ENCODE measurements around the gene TIAL1.

DNA sequence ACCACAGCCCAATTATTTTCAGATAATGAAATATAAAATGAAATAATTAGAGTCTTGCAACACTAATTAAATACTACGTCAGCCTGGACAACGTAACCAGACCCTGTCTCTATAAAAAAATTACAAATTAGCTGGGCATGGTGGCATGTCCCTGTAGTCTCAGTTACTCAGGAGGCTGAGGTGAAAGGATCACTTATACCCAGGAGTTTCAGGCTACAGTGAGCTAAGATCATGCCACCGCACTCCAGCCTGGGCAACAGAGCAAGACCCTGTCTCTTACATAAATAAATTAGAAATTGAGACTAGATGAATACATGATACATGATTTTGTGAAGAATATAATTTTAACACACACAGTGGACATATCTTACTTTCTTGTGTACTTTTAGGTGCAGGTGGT is 18.4 kb downstream of the TIAL1 start:
- TF ChIP-seq, protein P1, sequence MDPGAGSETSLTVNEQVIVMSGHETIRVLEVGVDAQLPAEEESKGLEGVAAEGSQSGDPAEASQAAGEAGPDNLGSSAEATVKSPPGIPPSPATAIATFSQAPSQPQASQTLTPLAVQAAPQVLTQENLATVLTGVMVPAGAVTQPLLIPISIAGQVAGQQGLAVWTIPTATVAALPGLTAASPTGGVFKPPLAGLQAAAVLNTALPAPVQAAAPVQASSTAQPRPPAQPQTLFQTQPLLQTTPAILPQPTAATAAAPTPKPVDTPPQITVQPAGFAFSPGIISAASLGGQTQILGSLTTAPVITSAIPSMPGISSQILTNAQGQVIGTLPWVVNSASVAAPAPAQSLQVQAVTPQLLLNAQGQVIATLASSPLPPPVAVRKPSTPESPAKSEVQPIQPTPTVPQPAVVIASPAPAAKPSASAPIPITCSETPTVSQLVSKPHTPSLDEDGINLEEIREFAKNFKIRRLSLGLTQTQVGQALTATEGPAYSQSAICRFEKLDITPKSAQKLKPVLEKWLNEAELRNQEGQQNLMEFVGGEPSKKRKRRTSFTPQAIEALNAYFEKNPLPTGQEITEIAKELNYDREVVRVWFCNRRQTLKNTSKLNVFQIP (CRISPR knock-in tag; IDR thresholded peaks at IDR 0.05; ENCODE audit: borderline replicate concordance, low read depth) = no peak
- TF ChIP-seq PPARA (CRISPR knock-in tag; IDR thresholded peaks at IDR 0.05; ENCODE audit: borderline replicate concordance) = no peak
- TF ChIP-seq, protein P2, sequence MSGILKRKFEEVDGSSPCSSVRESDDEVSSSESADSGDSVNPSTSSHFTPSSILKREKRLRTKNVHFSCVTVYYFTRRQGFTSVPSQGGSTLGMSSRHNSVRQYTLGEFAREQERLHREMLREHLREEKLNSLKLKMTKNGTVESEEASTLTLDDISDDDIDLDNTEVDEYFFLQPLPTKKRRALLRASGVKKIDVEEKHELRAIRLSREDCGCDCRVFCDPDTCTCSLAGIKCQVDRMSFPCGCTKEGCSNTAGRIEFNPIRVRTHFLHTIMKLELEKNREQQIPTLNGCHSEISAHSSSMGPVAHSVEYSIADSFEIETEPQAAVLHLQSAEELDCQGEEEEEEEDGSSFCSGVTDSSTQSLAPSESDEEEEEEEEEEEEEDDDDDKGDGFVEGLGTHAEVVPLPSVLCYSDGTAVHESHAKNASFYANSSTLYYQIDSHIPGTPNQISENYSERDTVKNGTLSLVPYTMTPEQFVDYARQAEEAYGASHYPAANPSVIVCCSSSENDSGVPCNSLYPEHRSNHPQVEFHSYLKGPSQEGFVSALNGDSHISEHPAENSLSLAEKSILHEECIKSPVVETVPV (CRISPR knock-in tag; IDR thresholded peaks at IDR 0.05) = no peak
- no peak for TF ChIP-seq ESRRG (CRISPR knock-in tag; IDR thresholded peaks at IDR 0.05)
- no peak for TF ChIP-seq ARNTL (CRISPR knock-in tag; IDR thresholded peaks at IDR 0.05; ENCODE audit: borderline replicate concordance, low read depth)
- TF ChIP-seq, protein P3, sequence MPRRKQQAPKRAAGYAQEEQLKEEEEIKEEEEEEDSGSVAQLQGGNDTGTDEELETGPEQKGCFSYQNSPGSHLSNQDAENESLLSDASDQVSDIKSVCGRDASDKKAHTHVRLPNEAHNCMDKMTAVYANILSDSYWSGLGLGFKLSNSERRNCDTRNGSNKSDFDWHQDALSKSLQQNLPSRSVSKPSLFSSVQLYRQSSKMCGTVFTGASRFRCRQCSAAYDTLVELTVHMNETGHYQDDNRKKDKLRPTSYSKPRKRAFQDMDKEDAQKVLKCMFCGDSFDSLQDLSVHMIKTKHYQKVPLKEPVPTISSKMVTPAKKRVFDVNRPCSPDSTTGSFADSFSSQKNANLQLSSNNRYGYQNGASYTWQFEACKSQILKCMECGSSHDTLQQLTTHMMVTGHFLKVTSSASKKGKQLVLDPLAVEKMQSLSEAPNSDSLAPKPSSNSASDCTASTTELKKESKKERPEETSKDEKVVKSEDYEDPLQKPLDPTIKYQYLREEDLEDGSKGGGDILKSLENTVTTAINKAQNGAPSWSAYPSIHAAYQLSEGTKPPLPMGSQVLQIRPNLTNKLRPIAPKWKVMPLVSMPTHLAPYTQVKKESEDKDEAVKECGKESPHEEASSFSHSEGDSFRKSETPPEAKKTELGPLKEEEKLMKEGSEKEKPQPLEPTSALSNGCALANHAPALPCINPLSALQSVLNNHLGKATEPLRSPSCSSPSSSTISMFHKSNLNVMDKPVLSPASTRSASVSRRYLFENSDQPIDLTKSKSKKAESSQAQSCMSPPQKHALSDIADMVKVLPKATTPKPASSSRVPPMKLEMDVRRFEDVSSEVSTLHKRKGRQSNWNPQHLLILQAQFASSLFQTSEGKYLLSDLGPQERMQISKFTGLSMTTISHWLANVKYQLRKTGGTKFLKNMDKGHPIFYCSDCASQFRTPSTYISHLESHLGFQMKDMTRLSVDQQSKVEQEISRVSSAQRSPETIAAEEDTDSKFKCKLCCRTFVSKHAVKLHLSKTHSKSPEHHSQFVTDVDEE (CRISPR knock-in tag; IDR thresholded peaks at IDR 0.05) = no peak
- no peak for TF ChIP-seq ZNF8 (CRISPR knock-in tag; IDR thresholded peaks at IDR 0.05)

Data from SK-N-SH treated with all-trans-retinoic acid at 6 μM for 48 hours (cell line).